K562 (cell line): ENCODE measurements around the gene SPTLC1. TPM values are rescaled to one million over a fixed set of nuclear protein-coding genes. Genes with fewer than 3 reads are reported as not detected.

Experiments
- ATAC-seq: fragments of 200-7000 bp; cut with Tn5 transposase; 3 replicates; pipeline ENCODE4 v1.9.1; 2020; ENCODE audit warnings: moderate library complexity
- BruUV-seq: library from RNA; stranded (reverse); fragments of 400-500 nt; replicated peaks from 2 replicates; lab custom pipeline; 2021; lab: Mats Ljungman, UMichigan
- CTCF ChIA-PET: fragments of 300-600 bp; formaldehyde crosslinking; extraction: SDS; loops from one replicate; lab custom pipeline; 2021; ENCODE audit warnings: low intra/inter-chr PET ratio; lab: Yijun Ruan, JAX
- POLR2A ChIA-PET: fragments of 300-600, 350-650 bp; sonication (Branson Sonifier 250); formaldehyde crosslinking; extraction: SDS; loops from one replicate; lab custom pipeline; 2021; ENCODE audit warnings: antibody characterized with exemption, inconsistent platforms; lab: Yijun Ruan, JAX
- DNase-seq, 4 experiments: peaks; one replicate each; pipeline versions ENCODE4 v3.0.0 to v3.0.0-alpha.2; 2011 to 2018; ENCODE audit warnings: low spot score in 3 of 4, mixed read lengths in 3 of 4; ENCODE audit errors: extremely low read depth in 1 of 4
- FAIRE-seq: peaks from 2 replicates; lab custom pipeline; 2011; peaks lifted over from hg19 to GRCh38; lab: Jason Lieb, UNC
- H2AFZ ChIP-seq: 2 replicates; pipeline ENCODE4 v1.6.0; 2011; ENCODE audit warnings: low read depth, low read length, control low read depth, inconsistent platforms
- H3K27ac ChIP-seq: fragments of 200-600 bp; 3 replicates; pipeline ENCODE4 v1.8.0; 2011; ENCODE audit warnings: low read depth, mild to moderate bottlenecking, control low read depth, inconsistent platforms, low read length, moderate library complexity, mixed read lengths; ENCODE audit errors: extremely low read depth
- H3K27me3 ChIP-seq, 2 experiments: fragments of 300-600 bp in 1 of 2; 2 replicates in 1 of 2; 3 replicates in 1 of 2; pipeline versions ENCODE4 v1.6.0 to v1.8.0; 2011; ENCODE audit warnings: inconsistent platforms in 2 of 2, low read length in 2 of 2, mild to moderate bottlenecking in 1 of 2, mixed read lengths in 1 of 2, moderate library complexity in 1 of 2; ENCODE audit not compliant: control insufficient read depth in 2 of 2, insufficient read depth in 2 of 2
- H3K36me3 ChIP-seq: fragments of 300-600 bp; 3 replicates; pipeline ENCODE4 v1.8.0; 2011; ENCODE audit warnings: mild to moderate bottlenecking, low read length, inconsistent platforms; ENCODE audit not compliant: control insufficient read depth, insufficient read depth
- H3K4me1 ChIP-seq, 2 experiments: fragments of 200-600 bp in 1 of 2; replicated peaks in 1 of 2; 2 replicates in 1 of 2; 3 replicates in 1 of 2; pipeline versions ENCODE4 v1.5.1 to v1.8.0; 2011; ENCODE audit warnings: inconsistent platforms in 2 of 2, low read length in 2 of 2, mild to moderate bottlenecking in 1 of 2, mixed read lengths in 1 of 2, moderate library complexity in 1 of 2; ENCODE audit not compliant: control insufficient read depth in 2 of 2, insufficient read depth in 2 of 2
- H3K4me2 ChIP-seq: 2 replicates; pipeline ENCODE4 v1.6.1; 2011; ENCODE audit warnings: low read length, control low read depth, inconsistent platforms, mixed read lengths; ENCODE audit not compliant: insufficient read depth
- H3K4me3 ChIP-seq: fragments of 200-600 bp; sonication (generic), shearing (Covaris generic); 2 replicates; pipeline ENCODE4 v1.5.1; 2016; ENCODE audit warnings: control low read depth, inconsistent platforms
- H3K79me2 ChIP-seq: fragments of 200-600 bp; 3 replicates; pipeline ENCODE4 v1.8.0; 2011; ENCODE audit warnings: low read length, inconsistent platforms; ENCODE audit not compliant: control insufficient read depth, insufficient read depth
- H3K9ac ChIP-seq, 2 experiments: 2 replicates each; pipeline versions ENCODE4 v1.6.0 to v1.6.1; 2011; ENCODE audit warnings: low read depth in 2 of 2, low read length in 2 of 2, control low read depth in 1 of 2, inconsistent platforms in 1 of 2, mild to moderate bottlenecking in 1 of 2, mixed read lengths in 1 of 2; ENCODE audit not compliant: insufficient read depth in 1 of 2
- H3K9me1 ChIP-seq: one replicate; pipeline ENCODE4 v1.6.0; 2011; ENCODE audit warnings: inconsistent platforms, mild to moderate bottlenecking, low read length, moderate library complexity; ENCODE audit not compliant: control insufficient read depth, insufficient read depth
- H3K9me3 ChIP-seq: replicated peaks from 2 replicates; pipeline ENCODE4 v1.5.1; 2011; ENCODE audit warnings: low read depth, low read length, inconsistent platforms; ENCODE audit not compliant: control insufficient read depth, insufficient read depth
- H4K20me1 ChIP-seq: replicated peaks from 2 replicates; pipeline ENCODE4 v1.6.1; 2011; ENCODE audit warnings: low read length, inconsistent platforms, mixed read lengths; ENCODE audit not compliant: control insufficient read depth, insufficient read depth
- ATF7 ChIP-seq: fragments of 450-650 bp; IDR thresholded peaks from 2 replicates; pipeline ENCODE4 v1.7.1; 2014; ENCODE audit warnings: mild to moderate bottlenecking, moderate library complexity
- CBFA2T2 ChIP-seq: fragments of 450-650 bp; conservative IDR thresholded peaks from 2 replicates; pipeline ENCODE4 v1.6.1; 2017; ENCODE audit warnings: mild to moderate bottlenecking
- DNMT1 ChIP-seq: fragments of 450-650 bp; IDR thresholded peaks from 2 replicates; pipeline ENCODE4 v1.6.1; 2016; ENCODE audit warnings: antibody characterized with exemption, mild to moderate bottlenecking
- GABPB1 ChIP-seq: sonication (generic); formaldehyde crosslinking; IDR thresholded peaks from 2 replicates; pipeline ENCODE4 v1.8.0; 2022; ENCODE audit warnings: mild to moderate bottlenecking, missing genetic modification reagents
- MAFF ChIP-seq: IDR thresholded peaks from 2 replicates; pipeline ENCODE4 v1.6.1; 2012; ENCODE audit warnings: low read length, improper control_type of control experiment
- MBD1 ChIP-seq: fragments of 250-450 bp; sonication (Bioruptor Pico); IDR thresholded peaks from 2 replicates; pipeline ENCODE4 v1.8.0; 2022; ENCODE audit warnings: inconsistent platforms
- MNT ChIP-seq, 2 experiments: fragments of 450-650 bp; conservative IDR thresholded peaks; 2 replicates each; pipeline ENCODE4 v1.6.1; 2017; ENCODE audit warnings: mild to moderate bottlenecking in 2 of 2, moderate library complexity in 2 of 2
- PRMT5 ChIP-seq: sonication (generic); formaldehyde crosslinking; IDR thresholded peaks from 2 replicates; pipeline ENCODE4 v1.5.0; 2020; ENCODE audit warnings: missing genetic modification reagents
- RBM25 ChIP-seq: fragments of 200-400 bp; formaldehyde crosslinking; IDR thresholded peaks from 2 replicates; pipeline ENCODE4 v1.6.1; 2018; ENCODE audit warnings: low read length, low read depth, moderate library complexity; ENCODE audit not compliant: severe bottlenecking
- RCOR1 ChIP-seq, 2 experiments: IDR thresholded peaks; 2 replicates each; pipeline ENCODE4 v1.6.1; 2012; ENCODE audit warnings: low read depth in 2 of 2, low read length in 2 of 2, borderline replicate concordance in 1 of 2, improper control_type of control experiment in 1 of 2
- SMARCA4 ChIP-seq: fragments of 450-650 bp; IDR thresholded peaks from 2 replicates; pipeline ENCODE4 v1.6.1; 2016
- SRSF9 ChIP-seq: fragments of 200-400 bp; formaldehyde crosslinking; IDR thresholded peaks from 2 replicates; pipeline ENCODE4 v1.6.1; 2017; ENCODE audit warnings: low read depth, low read length, borderline replicate concordance
- TRIM28 ChIP-seq: fragments of 450-650 bp; IDR thresholded peaks from 2 replicates; pipeline ENCODE4 v1.6.1; 2017
- ZBTB1 ChIP-seq: sonication (generic); formaldehyde crosslinking; IDR thresholded peaks from 2 replicates; pipeline ENCODE4 v1.8.1; 2023; ENCODE audit warnings: missing genetic modification reagents, low read depth, mild to moderate bottlenecking, borderline replicate concordance
- ZBTB5 ChIP-seq: fragments of 450-650 bp; IDR thresholded peaks from 2 replicates; pipeline ENCODE4 v1.6.1; 2017; ENCODE audit warnings: antibody characterized with exemption
- ZC3H4 ChIP-seq: sonication (generic); formaldehyde crosslinking; IDR thresholded peaks from 2 replicates; pipeline ENCODE4 v1.9.0; 2021; ENCODE audit warnings: missing genetic modification reagents, borderline replicate concordance
- ZC3H8 ChIP-seq: fragments of 450-650 bp; IDR thresholded peaks from 2 replicates; pipeline ENCODE4 v1.6.1; 2017
- ZFPM2 ChIP-seq: fragments of 250-450 bp; sonication (Bioruptor Pico); IDR thresholded peaks from 2 replicates; pipeline ENCODE4 v1.5.1; 2022; ENCODE audit warnings: mild to moderate bottlenecking
- WGBS: fragments of 100-300 bp; shearing (Covaris generic); methylation state at CpG from one replicate; pipeline ENCODE4 v1.1.6; 2016; ENCODE audit warnings: low coverage, mixed read lengths; ENCODE audit not compliant: insufficient coverage; ENCODE audit errors: missing lambda C conversion rate; 5-methylcytosine and 5-hydroxymethylcytosine counted together
- in situ Hi-C: fragments of 300-500 bp; cut with MboI; formaldehyde crosslinking; loops from 4 replicates; pipeline ENCODE4 v1.15.0; 2018; ENCODE audit warnings: inconsistent platforms, mixed read lengths
- intact Hi-C: fragments of 100-400 bp; cut with micrococcal nuclease; formaldehyde crosslinking; loops from 2 replicates; pipeline ENCODE4 v1.14.2; 2022
- polyA plus RNA-seq, 8 experiments: library from polyadenylated mRNA; depleted of rRNA in 4 of 8; stranded (reverse) in 5 of 8; unstranded in 3 of 8; fragments of >200 nt; fragmentation: Nextera tagmentation in 2 of 8; fragmentation: Illumina TruSeq in 1 of 8; extraction: Ambion mirVana in 2 of 8; extraction: Trizol in 1 of 8; gene quantifications; 2 replicates each; pipeline versions ENCODE4 v1.2.1 to v1.2.3, GENCODE V29; 2011 to 2014; ENCODE audit warnings: inconsistent platforms in 1 of 8, missing spikeins in 1 of 8
- total RNA-seq, 7 experiments: library from RNA; depleted of rRNA in 6 of 7; stranded (reverse); fragments of >200 nt in 6 of 7; fragmentation: Illumina TruSeq in 2 of 7; extraction: Trizol in 2 of 7; gene quantifications; 2 replicates each; pipeline versions ENCODE4 v1.2.1 to v1.2.3, GENCODE V29; 2011 to 2021; ENCODE audit warnings: low replicate concordance in 1 of 7

SPTLC1 gene
- total and polyA plus RNA-seq, 9 of the 15 experiments (the other 6 are each of a cell fraction or from before 2014, with no cell fraction given): 58.8 to 125 (median 84.5) TPM

- TF ChIP-seq RCOR1 (IDR thresholded peaks at IDR 0.05; ENCODE audit: borderline replicate concordance in 1 of 2, low read depth in 2 of 2, low read length in 2 of 2) (peak in 1 of 2 experiments; percentile 72; a peak in 1 of 4 replicates), CBFA2T2 (peak; percentile 23; the same call in 1 of the 2 replicates), TRIM28 (peak; percentile 38; the same call in 1 of the 2 replicates), MNT (conservative IDR thresholded peaks at IDR 0.05) (peak; percentile 37 to 56; a peak in 2 of 4 replicates)
Observed at GRCh38 chr9:92021785-92022541, 93.2 kb downstream of the SPTLC1 start (continued).

GRCh38 chr9:92019658-92020057 is 95.6 kb downstream of the SPTLC1 start:
- no peaks in the 10 kb centered on the region for H3K79me2 ChIP-seq
- H3K27ac ChIP-seq: no peak overlapping the region
- H3K4me1 ChIP-seq: no peaks in the 10 kb centered on the region
- H3K4me3 ChIP-seq: no peak overlapping the region
- no peaks in the 10 kb centered on the region for H3K9me1 ChIP-seq
- FAIRE-seq: no peak
- H3K36me3 ChIP-seq: no peaks in the 10 kb centered on the region
- no peak for ATAC-seq
- no peaks in the 10 kb centered on the region for H4K20me1 ChIP-seq
- no peak overlapping the region for H3K4me2 ChIP-seq
- intact Hi-C loops (no loop called here), in situ Hi-C loops (no loop called here)
- H3K9me3 ChIP-seq: no peaks in the 10 kb centered on the region
- no peak for DNase-seq
- H2AFZ ChIP-seq: no peak overlapping the region
- WGBS: 0% methylated on average over 5 of the region's 5 CpGs
- no TSS peak for BruUV-seq
- H3K27me3 ChIP-seq: peaks cover 10 to 40% of the 10 kb centered on the region in 2 experiments; a peak in 3 of 5 replicates
- ChIA-PET POLR2A (interaction anchor here (0.6 kb wide), 1 partner anchor 361 kb away, joined by 4 read pairs; no protein-coding TSS in a partner anchor), CTCF (no interaction called here)
- no peak overlapping the region for H3K9ac ChIP-seq
- TF ChIP-seq SMARCA4 (no peak), ATF7 (no peak), ZFPM2 (CRISPR knock-in tag) (no peak), ZBTB1 (no peak), RBM25 (no peak), ZC3H4 (CRISPR knock-in tag) (no peak), GABPB1 (CRISPR knock-in tag) (no peak), SRSF9 (no peak), MBD1 (no peak), ZBTB5 (no peak), ZC3H8 (no peak), DNMT1 (no peak), MAFF (no peak), PRMT5 (CRISPR knock-in tag) (no peak)
